ENCODE data around the gene CD274.
"Not testable (repeated sequence)": the region's sequence is repeated elsewhere in the genome, so short reads cannot be mapped to it uniquely, and the experiment has no call there.

Gene CD274

DNA sequence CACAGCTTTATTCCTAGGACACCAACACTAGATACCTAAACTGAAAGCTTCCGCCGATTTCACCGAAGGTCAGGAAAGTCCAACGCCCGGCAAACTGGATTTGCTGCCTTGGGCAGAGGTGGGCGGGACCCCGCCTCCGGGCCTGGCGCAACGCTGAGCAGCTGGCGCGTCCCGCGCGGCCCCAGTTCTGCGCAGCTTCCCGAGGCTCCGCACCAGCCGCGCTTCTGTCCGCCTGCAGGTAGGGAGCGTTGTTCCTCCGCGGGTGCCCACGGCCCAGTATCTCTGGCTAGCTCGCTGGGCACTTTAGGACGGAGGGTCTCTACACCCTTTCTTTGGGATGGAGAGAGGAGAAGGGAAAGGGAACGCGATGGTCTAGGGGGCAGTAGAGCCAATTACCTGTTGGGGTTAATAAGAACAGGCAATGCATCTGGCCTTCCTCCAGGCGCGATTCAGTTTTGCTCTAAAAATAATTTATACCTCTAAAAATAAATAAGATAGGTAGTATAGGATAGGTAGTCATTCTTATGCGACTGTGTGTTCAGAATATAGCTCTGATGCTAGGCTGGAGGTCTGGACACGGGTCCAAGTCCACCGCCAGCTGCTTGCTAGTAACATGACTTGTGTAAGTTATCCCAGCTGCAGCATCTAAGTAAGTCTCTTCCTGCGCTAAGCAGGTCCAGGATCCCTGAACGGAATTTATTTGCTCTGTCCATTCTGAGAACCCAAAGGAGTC is at the start of gene CD274:
Gene CD274, plus strand, starts transcription at position 184 of the 733 bp plus-strand sequence. CDS start 5,572 bp downstream, outside the sequence.
- DNase-seq (ENCODE audit: low read depth): peak; percentile 91

DNA sequence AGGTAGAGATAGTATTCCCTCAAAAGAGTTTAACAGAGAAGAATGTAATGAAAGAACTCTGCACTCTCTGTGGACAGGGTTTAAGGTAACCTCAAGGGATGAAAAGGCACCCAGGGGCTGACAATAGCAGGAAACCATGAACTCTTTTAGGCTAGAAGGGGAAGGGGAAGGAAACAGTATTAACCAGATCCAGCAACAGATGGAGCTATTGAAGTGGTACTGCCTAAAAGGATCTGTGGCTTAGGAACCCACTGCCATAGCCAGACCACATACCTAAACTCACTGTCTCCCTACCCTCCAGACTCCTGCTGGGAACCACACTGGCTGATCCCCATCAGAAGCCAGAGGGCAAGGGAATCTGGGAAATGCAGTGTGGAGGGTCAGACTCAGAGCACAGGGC is 48.1 kb upstream of the CD274 start:
- DNase-seq (ENCODE audit: low read depth): no peak

GRCh38 chr9:5408596-5408995 is 41.7 kb upstream of the CD274 start:
- no peak for DNase-seq (ENCODE audit: low read depth)

DNA sequence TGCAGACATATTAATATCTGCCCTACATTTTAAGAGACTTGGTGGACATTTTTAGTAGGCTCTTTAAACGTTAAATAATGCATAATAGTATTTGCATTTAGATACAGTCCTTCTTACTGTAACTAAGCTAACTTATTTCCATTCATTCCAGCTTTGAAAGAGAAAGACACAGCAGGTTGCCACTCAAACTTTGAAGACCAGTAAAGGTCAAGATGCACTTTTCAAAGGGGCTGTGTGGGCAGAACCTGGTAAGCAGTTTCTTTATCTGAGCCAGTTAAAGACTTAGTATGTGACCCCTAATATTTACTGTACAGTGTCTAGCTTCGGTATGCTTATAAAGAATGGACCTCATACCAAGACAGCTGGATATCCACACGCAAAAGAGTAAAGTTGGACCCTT is 33.4 kb upstream of the CD274 start:
- no peak for DNase-seq (ENCODE audit: low read depth)

DNA sequence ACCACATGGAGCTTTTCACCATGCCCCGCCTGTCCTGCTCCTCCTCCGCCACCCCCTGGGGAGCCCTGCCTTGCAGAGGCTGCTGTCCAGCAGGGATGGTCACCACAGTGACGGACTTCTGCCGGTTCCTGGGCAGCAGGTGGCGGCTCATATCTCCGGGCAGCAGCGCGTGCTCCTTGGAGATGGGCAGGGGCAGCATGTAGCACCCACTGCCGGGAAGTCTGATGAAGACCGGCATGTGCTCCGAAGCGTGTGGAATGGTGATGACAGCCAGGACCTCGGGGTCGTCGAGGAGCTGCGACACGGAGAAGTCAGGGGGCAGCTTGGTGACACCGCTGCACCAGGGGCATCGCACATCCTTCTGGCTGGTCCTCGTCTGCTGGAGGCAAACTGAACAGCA is 31.9 kb upstream of the CD274 start:
- no peak for DNase-seq (ENCODE audit: low read depth)

GRCh38 chr9:5419987-5420386 is 30.4 kb upstream of the CD274 start:
- no peak for DNase-seq (ENCODE audit: low read depth)

- no peak for DNase-seq (ENCODE audit: low read depth)
Measured at GRCh38 chr9:5421163-5421562, 29.2 kb upstream of the CD274 start.

- no peak for DNase-seq (ENCODE audit: low read depth)
Measured at GRCh38 chr9:5422276-5422675, 28.1 kb upstream of the CD274 start.

- peak; percentile 52 for DNase-seq (ENCODE audit: low read depth)
Measured at GRCh38 chr9:5425006-5425628, 25.2 kb upstream of the CD274 start.

GRCh38 chr9:5427005-5427404 is 23.3 kb upstream of the CD274 start:
- no peak for DNase-seq (ENCODE audit: low read depth)

DNA sequence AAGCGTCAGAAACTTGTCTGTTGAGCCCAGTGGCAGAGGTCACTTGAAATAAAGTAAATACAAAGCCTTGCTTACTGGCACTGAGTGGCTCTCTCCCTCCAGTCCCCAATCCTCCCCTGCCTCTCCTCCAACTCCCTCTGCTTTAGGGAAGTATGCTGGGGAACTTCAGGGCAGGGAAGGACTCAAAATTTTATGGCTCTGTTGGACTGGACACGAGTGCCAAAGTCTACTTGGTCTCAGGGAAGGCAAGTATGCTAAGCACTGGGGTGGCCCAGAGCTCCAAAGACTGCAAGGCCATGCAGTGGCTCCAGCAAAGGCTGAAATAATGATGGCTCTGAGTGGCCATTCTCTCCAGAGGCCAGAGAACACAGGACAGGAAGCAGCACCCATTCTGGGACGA is 22.2 kb upstream of the CD274 start:
- no peak for DNase-seq (ENCODE audit: low read depth)

GRCh38 chr9:5428794-5429528 is 21.4 kb upstream of the CD274 start:
- DNase-seq (ENCODE audit: low read depth): peak; percentile 48

DNA sequence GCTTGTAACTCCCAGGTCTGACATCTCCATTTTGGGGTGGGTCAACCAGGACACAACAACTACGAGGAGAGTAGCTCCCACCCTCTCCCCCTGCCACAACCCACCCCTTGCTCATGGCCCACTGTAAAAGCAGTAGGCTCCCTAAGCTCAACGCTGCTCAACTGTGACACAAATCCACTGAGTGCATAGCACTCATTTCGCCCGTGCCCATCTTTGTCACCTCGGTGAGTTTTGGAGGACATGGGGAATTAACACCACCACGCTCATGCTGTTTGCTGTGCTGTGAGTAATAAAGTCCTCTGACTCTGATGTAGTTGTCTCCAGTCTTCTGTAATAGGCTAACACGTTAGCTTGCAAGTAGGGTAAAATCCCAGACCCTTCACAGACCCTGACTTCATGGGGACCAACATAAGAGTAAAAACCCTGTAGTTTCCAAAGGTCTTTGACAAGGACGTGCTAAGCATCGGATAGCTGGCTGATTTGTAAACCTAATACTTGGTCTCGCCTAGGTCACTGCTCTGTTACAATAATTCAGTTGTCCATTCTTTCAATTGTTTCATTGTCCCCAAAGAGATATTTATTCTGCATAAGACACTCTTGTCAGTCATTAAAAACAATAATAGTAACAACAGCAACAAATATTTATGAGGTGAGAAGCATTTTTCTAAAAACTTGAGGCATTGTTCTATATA is 20.3 kb upstream of the CD274 start:
- no peak for DNase-seq (ENCODE audit: low read depth)

GRCh38 chr9:5430912-5431311 is 19.4 kb upstream of the CD274 start:
- DNase-seq (ENCODE audit: low read depth): no peak

- not testable (repeated sequence) for DNase-seq (ENCODE audit: low read depth)
Measured at GRCh38 chr9:5432890-5433289, 17.5 kb upstream of the CD274 start.

DNA sequence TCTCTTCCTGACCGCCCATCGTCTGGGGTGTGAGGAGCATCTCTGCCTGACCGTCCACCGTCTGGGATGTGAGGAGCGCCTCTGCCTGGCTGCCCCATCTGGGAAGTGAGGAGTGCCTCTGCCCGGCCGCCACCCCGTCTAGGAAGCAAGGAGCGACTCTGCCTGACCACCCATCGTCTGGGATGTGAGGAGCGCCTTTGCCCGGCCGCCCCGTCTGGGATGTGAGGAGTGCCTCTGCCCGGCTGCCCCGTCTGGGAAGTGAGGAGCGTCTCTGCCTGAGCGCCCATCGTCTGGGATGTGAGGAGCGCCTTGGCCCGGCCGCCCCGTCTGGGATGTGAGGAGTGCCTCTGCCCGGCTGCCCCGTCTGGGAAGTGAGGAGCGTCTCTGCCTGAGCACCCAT is 17.0 kb upstream of the CD274 start:
- DNase-seq (ENCODE audit: low read depth): not testable (repeated sequence)

DNA sequence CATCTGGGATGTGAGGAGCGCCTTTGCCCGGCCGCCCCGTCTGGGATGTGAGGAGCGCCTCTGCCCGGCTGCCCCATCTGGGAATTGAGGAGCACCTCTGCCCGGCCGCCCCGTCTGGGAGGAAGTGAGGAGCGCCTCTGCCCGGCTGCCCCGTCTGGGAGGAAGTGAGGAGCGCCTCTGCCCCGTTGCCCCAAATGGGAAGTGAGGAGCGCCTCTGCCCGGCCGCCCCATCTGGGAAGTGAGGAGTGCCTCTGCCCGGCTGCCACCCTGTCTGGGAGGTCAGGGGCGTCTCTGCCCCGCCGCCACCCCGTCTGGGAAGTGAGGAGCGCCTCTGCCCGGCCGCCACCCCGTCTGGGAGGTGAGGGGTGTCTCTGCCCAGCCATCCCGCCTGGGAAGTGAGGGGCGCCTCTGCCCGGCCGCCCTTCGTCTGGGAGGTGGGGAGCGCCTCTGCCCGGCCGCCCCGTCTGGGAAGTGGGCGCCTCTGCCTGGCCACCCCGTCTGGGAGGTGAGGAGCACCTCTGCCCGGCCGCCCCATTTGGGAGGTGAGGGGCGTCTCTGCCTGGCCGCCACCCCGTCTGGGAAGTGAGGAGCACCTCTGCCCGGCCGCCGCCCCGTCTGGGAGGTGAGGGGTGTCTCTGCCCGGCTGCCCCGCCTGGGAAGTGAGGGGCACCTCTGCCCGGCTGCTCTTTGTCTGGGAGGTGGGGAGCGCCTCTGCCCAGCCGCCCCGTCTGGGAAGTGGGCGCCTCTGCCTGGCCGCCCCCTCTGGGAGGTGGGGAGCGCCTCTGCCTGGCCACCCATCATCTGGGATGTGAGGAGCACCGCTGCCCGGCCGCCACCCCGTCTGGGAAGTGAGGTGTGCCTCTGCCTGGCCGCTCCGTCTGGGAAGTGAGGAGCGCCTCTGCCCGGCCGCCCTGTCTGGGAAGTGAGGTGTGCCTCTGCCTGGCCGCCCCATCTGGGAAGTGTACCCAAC is 16.2 kb upstream of the CD274 start:
- DNase-seq (ENCODE audit: low read depth): not testable (repeated sequence)

DNA sequence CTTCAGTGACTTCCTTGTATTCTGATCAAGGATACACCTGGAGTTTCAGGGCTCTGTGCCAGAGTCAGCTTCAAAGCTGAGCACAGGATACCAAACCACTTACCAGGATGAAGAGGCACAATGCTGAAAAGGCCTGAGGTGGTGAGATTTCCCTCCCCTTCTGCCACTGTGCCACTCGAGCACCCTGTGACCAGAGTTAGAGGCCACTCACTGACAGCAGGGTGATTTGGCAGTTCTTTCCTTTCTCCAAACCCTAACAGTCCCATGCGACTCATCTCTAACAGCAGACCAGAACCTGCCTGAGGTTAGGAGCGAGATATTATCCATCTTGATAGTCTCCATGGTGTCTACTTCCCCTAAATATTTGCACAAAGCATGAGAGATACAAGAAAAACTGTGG is 14.4 kb upstream of the CD274 start:
- no peak for DNase-seq (ENCODE audit: low read depth)

DNA sequence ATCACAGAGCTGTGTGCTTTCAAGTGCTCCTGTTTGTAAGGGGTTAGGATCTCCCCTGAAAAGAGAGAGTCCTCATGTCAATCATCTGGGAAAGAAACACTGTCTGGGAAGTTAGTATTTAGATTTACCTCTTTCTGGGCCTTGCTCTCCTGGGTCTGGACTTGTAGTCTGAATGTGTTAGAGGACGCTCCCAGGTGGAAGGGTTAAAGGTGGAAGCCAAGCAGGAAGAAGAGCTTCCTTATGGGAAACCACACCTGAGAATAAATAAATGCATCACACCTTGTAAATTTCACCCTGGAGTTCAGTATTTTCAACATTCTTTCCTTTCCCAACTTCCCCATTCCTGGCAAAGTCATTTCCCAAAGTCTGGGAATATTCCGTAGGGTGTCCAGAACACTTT is 13.9 kb upstream of the CD274 start:
- no peak for DNase-seq (ENCODE audit: low read depth)

- peak; percentile 91 for DNase-seq (ENCODE audit: low read depth)
Measured at GRCh38 chr9:5437254-5438216, 12.8 kb upstream of the CD274 start, which contains the start of gene PLGRKT. TSS of gene PLGRKT (minus strand) at chr9:5437925. CDS start at chr9:5431977, 5,948 bp downstream.
